Colonic mucosa (tissue), 4 donors: Measurements from ENCODE around the gene IL32. TPM values are rescaled to one million over a fixed set of nuclear protein-coding genes. Genes with fewer than 3 reads are reported as not detected.
A peak's percentile ranks its signal among the peaks of the same experiment; 100 is the strongest.

Experiments
- DNase-seq: peaks from one replicate; pipeline ENCODE4 v3.0.0-alpha.2; 2020
- H3K27ac ChIP-seq: fragments of 200-600 bp; one replicate; pipeline ENCODE4 v1.8.0; 2021
- H3K27me3 ChIP-seq: fragments of 200-600 bp; one replicate; pipeline ENCODE4 v1.8.0; 2021
- H3K36me3 ChIP-seq: fragments of 200-600 bp; one replicate; pipeline ENCODE4 v1.8.0; 2021
- H3K4me1 ChIP-seq: fragments of 200-600 bp; one replicate; pipeline ENCODE4 v1.8.0; 2021; ENCODE audit warnings: mild to moderate bottlenecking
- H3K4me3 ChIP-seq: fragments of 200-600 bp; one replicate; pipeline ENCODE4 v1.8.0; 2021
- H3K9ac ChIP-seq, 2 donors: one replicate each; pipeline ENCODE4 v1.7.0; 2013; ENCODE audit warnings: control low read depth in 2 of 2, low read depth in 2 of 2, low read length in 2 of 2
- H3K9me3 ChIP-seq: fragments of 200-600 bp; one replicate; pipeline ENCODE4 v1.8.0; 2021
- intact Hi-C: fragments of 100-400 bp; cut with DNase I; formaldehyde crosslinking; loops from one replicate; pipeline ENCODE4 v1.14.1; 2022
- total RNA-seq, 2 donors: library from RNA; stranded (reverse); fragmentation: NEBNext Ultra II Directional in 1 of 2; extraction: Animal tissue kit (Norgen Biotek cat#: 25700) in 1 of 2; gene quantifications; one replicate each; pipeline ENCODE4 v1.2.1, GENCODE V29; 2021
- TF ChIP-seq, protein P1 (sequence below): fragments of 200-600 bp; IDR thresholded peaks from one replicate; pipeline ENCODE4 v1.8.0; 2022; ENCODE audit warnings: antibody characterized with exemption, mild to moderate bottlenecking
- donor health status: healthy.
- donor health status: DM: no; HTN: no; CAD: no.
- donor health status: DM: no; HTN: no; CAD: no.

The IL32 gene
- 100 to 1,000 TPM; 256 to 329 TPM for total RNA-seq

DNA sequence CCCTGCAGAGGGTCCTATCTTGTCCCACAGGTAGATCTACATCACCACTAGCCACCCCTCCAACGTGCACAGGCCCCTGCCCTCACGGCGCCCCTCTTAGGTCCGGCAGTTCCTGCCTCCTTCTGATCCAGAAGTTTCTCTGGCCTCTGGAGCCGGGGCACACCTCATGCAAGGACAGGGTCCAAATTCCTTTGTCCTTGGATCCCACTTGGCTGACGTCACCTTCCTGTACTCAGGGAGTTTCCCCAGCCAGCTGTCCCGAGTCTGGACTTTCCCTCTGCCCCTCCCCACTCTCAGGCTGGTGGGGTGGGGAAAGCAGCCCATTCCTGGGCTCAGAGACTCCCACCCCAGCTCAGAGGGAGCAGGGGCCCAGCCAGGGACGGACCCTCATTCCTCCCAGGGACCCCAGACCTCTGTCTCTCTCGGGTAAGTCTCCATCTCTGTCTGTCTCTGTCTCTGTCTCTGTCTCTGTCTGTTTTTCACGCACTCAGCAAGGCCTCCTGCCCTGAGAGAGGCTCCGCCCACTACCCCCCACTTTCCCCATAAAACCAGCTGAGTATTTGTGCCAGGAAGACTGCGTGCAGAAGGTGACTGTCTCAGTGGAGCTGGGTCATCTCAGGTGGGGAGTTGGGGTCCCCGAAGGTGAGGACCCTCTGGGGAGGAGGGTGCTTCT is at the start of gene IL32:
Gene IL32 (plus strand): TSS at position 572 of the 673 bp plus-strand sequence. CDS start 172 bp downstream, outside the sequence.
- TF ChIP-seq, protein P1, sequence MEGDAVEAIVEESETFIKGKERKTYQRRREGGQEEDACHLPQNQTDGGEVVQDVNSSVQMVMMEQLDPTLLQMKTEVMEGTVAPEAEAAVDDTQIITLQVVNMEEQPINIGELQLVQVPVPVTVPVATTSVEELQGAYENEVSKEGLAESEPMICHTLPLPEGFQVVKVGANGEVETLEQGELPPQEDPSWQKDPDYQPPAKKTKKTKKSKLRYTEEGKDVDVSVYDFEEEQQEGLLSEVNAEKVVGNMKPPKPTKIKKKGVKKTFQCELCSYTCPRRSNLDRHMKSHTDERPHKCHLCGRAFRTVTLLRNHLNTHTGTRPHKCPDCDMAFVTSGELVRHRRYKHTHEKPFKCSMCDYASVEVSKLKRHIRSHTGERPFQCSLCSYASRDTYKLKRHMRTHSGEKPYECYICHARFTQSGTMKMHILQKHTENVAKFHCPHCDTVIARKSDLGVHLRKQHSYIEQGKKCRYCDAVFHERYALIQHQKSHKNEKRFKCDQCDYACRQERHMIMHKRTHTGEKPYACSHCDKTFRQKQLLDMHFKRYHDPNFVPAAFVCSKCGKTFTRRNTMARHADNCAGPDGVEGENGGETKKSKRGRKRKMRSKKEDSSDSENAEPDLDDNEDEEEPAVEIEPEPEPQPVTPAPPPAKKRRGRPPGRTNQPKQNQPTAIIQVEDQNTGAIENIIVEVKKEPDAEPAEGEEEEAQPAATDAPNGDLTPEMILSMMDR: no peak
- Histone ChIP-seq H3K27me3 (no peaks in the 10 kb centered on the region), H3K27ac (peak within 1 kb of the TSS; percentile 78), H3K4me1 (peaks cover 6% of the 10 kb centered on the region), H3K9me3 (no peaks in the 10 kb centered on the region), H3K4me3 (peak within 1 kb of the TSS; percentile 49), H3K36me3 (no peaks in the 10 kb centered on the region), H3K9ac (peak within 1 kb of the TSS; percentile 48 to 76)
- intact Hi-C loops: no loop called here
- DNase-seq: peak; percentile 92

DNA sequence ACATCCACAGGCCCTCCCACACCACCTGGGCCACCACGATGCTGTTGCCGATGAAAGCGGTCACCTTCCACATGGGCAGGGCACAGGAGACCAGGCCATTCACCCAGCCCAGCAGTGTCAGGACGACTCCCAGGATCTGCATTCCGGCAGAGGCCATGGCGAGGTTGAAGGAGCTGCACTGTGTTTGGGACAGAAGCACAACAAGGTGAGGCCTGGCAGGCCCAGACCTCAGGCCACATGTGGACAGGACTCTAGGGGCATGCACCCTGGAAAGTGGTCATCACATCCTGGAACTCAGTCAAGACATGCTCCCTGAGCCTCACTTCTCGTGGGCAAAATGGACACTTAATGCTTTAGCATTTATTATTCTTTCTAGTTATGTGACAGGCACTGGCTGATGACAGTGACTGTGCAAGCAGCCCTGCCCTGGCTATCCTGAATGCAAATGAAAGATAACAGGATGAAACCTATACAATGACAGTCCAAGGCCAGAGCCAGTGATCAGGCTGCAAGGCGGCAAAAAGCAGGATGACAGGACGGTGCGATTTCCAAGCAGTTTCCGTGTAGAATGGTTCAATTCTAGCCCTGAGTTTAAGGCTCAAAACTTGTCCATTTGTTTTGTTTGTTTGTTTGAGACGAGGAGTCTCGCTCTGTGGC is 49.4 kb upstream of the IL32 start:
- TF ChIP-seq, protein P1: no peak
- Histone ChIP-seq H3K27ac (no peak overlapping the region), H3K27me3 (peaks cover 5% of the 10 kb centered on the region), H3K9me3 (no peaks in the 10 kb centered on the region), H3K4me1 (no peaks in the 10 kb centered on the region), H3K4me3 (no peak overlapping the region), H3K9ac (no peak overlapping the region), H3K36me3 (no peaks in the 10 kb centered on the region)
- DNase-seq: no peak
- intact Hi-C loops: no loop called here

- H3K36me3 ChIP-seq: no peaks in the 10 kb centered on the region
- intact Hi-C loops: no loop called here
- no peak overlapping the region for H3K4me3 ChIP-seq
- no peaks in the 10 kb centered on the region for H3K9me3 ChIP-seq
- TF ChIP-seq, protein P1: no peak
- H3K9ac ChIP-seq: no peak overlapping the region
- peaks cover 10% of the 10 kb centered on the region for H3K4me1 ChIP-seq
- no peak for DNase-seq
- H3K27me3 ChIP-seq: no peaks in the 10 kb centered on the region
- H3K27ac ChIP-seq: no peak overlapping the region
Measured at GRCh38 chr16:3017344-3017743, 48.1 kb upstream of the IL32 start.

GRCh38 chr16:3017794-3018506 is 47.5 kb upstream of the IL32 start, which contains the start of gene CLDN6:
TSS of gene CLDN6 (minus strand) at chr16:3018183. CDS start at chr16:3016021, 2,162 bp downstream.
- no peak for DNase-seq
- Histone ChIP-seq H3K4me1 (peaks cover 13% of the 10 kb centered on the region), H3K36me3 (no peaks in the 10 kb centered on the region), H3K9me3 (no peaks in the 10 kb centered on the region), H3K27ac (no peak within 1 kb of the TSS), H3K9ac (no peak within 1 kb of the TSS), H3K27me3 (no peaks in the 10 kb centered on the region), H3K4me3 (no peak within 1 kb of the TSS)
- intact Hi-C loops: no loop called here
- TF ChIP-seq, protein P1: no peak

GRCh38 chr16:3019594-3020246 is 45.7 kb upstream of the IL32 start:
- Histone ChIP-seq H3K27me3 (no peaks in the 10 kb centered on the region), H3K4me3 (peak overlapping the region; percentile 79), H3K9me3 (no peaks in the 10 kb centered on the region), H3K4me1 (peaks cover 18% of the 10 kb centered on the region), H3K36me3 (no peaks in the 10 kb centered on the region), H3K9ac (no peak overlapping the region), H3K27ac (peak overlapping the region; percentile 96)
- intact Hi-C loops: no loop called here
- TF ChIP-seq, protein P1: no peak
- DNase-seq: no peak
